HCT116 (cell line): Measurements from ENCODE around the gene NKTR. TPM values are rescaled to one million over a fixed set of nuclear protein-coding genes. Genes with fewer than 3 reads are reported as not detected.

ENCODE experiments used
- ATAC-seq: fragments of 200-7000 bp; cut with Tn5 transposase; 2 replicates; pipeline ENCODE4 v1.9.1; 2020; ENCODE audit warnings: mild to moderate bottlenecking, moderate library complexity
- BruUV-seq: library from RNA; stranded (reverse); fragments of 400-500 nt; replicated peaks from 2 replicates; lab custom pipeline; 2021; lab: Mats Ljungman, UMichigan
- CTCF ChIA-PET: fragments of 300-600 bp; sonication (Branson Sonifier 250); formaldehyde crosslinking; loops from one replicate; lab custom pipeline; 2021; ENCODE audit warnings: antibody characterized with exemption; lab: Charles Lee
- POLR2A ChIA-PET: fragments of 300-600, 350-600 bp; sonication (Branson Sonifier 250); formaldehyde crosslinking; loops from one replicate; lab custom pipeline; 2021; ENCODE audit warnings: antibody characterized with exemption; lab: Charles Lee
- RAD21 ChIA-PET, 2 experiments: fragments of 300-600 bp; sonication (Branson Sonifier 250); formaldehyde crosslinking; loops; one replicate each; lab custom pipeline; 2023; ENCODE audit warnings: low total read pairs in 2 of 2; ENCODE audit not compliant: uncharacterized antibody in 2 of 2, unreplicated experiment in 2 of 2, low non-redundant PET in 1 of 2; lab: Charles Lee
- DNase-seq: peaks from one replicate; pipeline ENCODE4 v3.0.0-alpha.2; 2010; ENCODE audit warnings: low read depth, low spot score
- H2AFZ ChIP-seq: fragments of 200-600 bp; shearing (Covaris generic), sonication (generic); 2 replicates; pipeline ENCODE4 v1.6.1; 2017; ENCODE audit warnings: low read depth, mixed run types, mixed read lengths, antibody characterized with exemption, low read length; ENCODE audit not compliant: poor library complexity, severe bottlenecking
- H3K27ac ChIP-seq: 2 replicates; pipeline ENCODE4 v1.5.1; 2012; ENCODE audit warnings: low read depth, low read length
- H3K27me3 ChIP-seq: fragments of 200-600 bp; sonication (generic); 2 replicates; pipeline ENCODE4 v1.6.1; 2016; ENCODE audit warnings: mixed run types, low read length, mixed read lengths; ENCODE audit not compliant: insufficient read depth
- H3K36me3 ChIP-seq, 2 experiments: fragments of 200-500 bp in 1 of 2; fragments of 200-600 bp in 1 of 2; sonication (Bioruptor generic) in 1 of 2; sonication (generic) in 1 of 2; 2 replicates each; pipeline versions ENCODE4 v1.5.1 to v1.6.1; 2014 to 2016; ENCODE audit warnings: low read length in 2 of 2, inconsistent platforms in 1 of 2, mixed read lengths in 1 of 2, mixed run types in 1 of 2; ENCODE audit not compliant: insufficient read depth in 2 of 2, control insufficient read depth in 1 of 2
- H3K4me1 ChIP-seq, 2 experiments: fragments of 200-600 bp in 1 of 2; sonication (generic) in 1 of 2; 2 replicates each; pipeline versions ENCODE4 v1.5.1 to v1.6.1; 2012 to 2017; ENCODE audit warnings: low read length in 2 of 2, inconsistent platforms in 1 of 2, mild to moderate bottlenecking in 1 of 2, mixed read lengths in 1 of 2, mixed run types in 1 of 2, moderate library complexity in 1 of 2; ENCODE audit not compliant: insufficient read depth in 2 of 2, control insufficient read depth in 1 of 2
- H3K4me2 ChIP-seq: fragments of 200-600 bp; sonication (generic); 2 replicates; pipeline ENCODE4 v1.6.1; 2017; ENCODE audit warnings: mixed run types, low read length, mixed read lengths
- H3K4me3 ChIP-seq, 2 experiments: fragments of 200-600 bp in 1 of 2; sonication (generic) in 1 of 2; replicated peaks in 1 of 2; 2 replicates each; pipeline ENCODE4 v1.5.1; 2011 to 2016; ENCODE audit warnings: low read length in 2 of 2, control low read depth in 1 of 2, low read depth in 1 of 2, mild to moderate bottlenecking in 1 of 2, mixed read lengths in 1 of 2, mixed run types in 1 of 2
- H3K79me2 ChIP-seq: fragments of 200-600 bp; sonication (generic); 2 replicates; pipeline ENCODE4 v1.6.1; 2017; ENCODE audit warnings: mild to moderate bottlenecking, mixed run types, low read length, moderate library complexity, mixed read lengths; ENCODE audit not compliant: insufficient read depth
- H3K9ac ChIP-seq: fragments of 200-600 bp; sonication (generic); 2 replicates; pipeline ENCODE4 v1.6.1; 2016; ENCODE audit warnings: low read length, mixed read lengths
- H3K9me2 ChIP-seq: fragments of 200-600 bp; sonication (generic), shearing (Covaris generic); 2 replicates; pipeline ENCODE4 v1.6.1; 2017; ENCODE audit warnings: mixed run types, mild to moderate bottlenecking, moderate library complexity; ENCODE audit not compliant: insufficient read depth
- H3K9me3 ChIP-seq, 2 experiments: fragments of 200-500 bp in 1 of 2; fragments of 200-600 bp in 1 of 2; sonication (Bioruptor generic) in 1 of 2; sonication (generic) in 1 of 2; 2 replicates each; pipeline ENCODE4 v1.6.1; 2014 to 2017; ENCODE audit warnings: low read length in 2 of 2, mixed read lengths in 2 of 2, inconsistent platforms in 1 of 2, low read depth in 1 of 2, mild to moderate bottlenecking in 1 of 2, mixed run types in 1 of 2, moderate library complexity in 1 of 2; ENCODE audit not compliant: control insufficient read depth in 1 of 2, insufficient read depth in 1 of 2
- H4K20me1 ChIP-seq: fragments of 200-600 bp; sonication (generic), shearing (Covaris generic); 2 replicates; pipeline ENCODE4 v1.6.1; 2017; ENCODE audit warnings: mixed run types, mild to moderate bottlenecking, moderate library complexity; ENCODE audit not compliant: insufficient read depth
- CBX3 ChIP-seq: IDR thresholded peaks from 2 replicates; pipeline ENCODE4 v1.6.1; 2012; ENCODE audit warnings: low read depth
- EGR1 ChIP-seq: IDR thresholded peaks from 2 replicates; pipeline ENCODE4 v1.6.1; 2012; ENCODE audit warnings: low read depth
- ELF1 ChIP-seq: IDR thresholded peaks from 2 replicates; pipeline ENCODE4 v1.6.1; 2012; ENCODE audit warnings: low read depth, borderline replicate concordance
- EZH2 ChIP-seq: fragments of 200-600 bp; sonication (generic); IDR thresholded peaks from 2 replicates; pipeline ENCODE4 v1.6.1; 2017; ENCODE audit warnings: antibody characterized with exemption, mixed run types
- FOSL1 ChIP-seq: IDR thresholded peaks from 2 replicates; pipeline ENCODE4 v1.6.1; 2012; ENCODE audit warnings: low read depth
- JUND ChIP-seq: IDR thresholded peaks from 2 replicates; pipeline ENCODE4 v1.6.1; 2012
- POLR2AphosphoS5 ChIP-seq: IDR thresholded peaks from 2 replicates; pipeline ENCODE4 v1.6.1; 2011; ENCODE audit warnings: mild to moderate bottlenecking, low read depth, low read length, moderate library complexity
- RAD21 ChIP-seq: IDR thresholded peaks from 2 replicates; pipeline ENCODE4 v1.6.1; 2012; ENCODE audit warnings: low read depth, mild to moderate bottlenecking
- SIN3A ChIP-seq: IDR thresholded peaks from 2 replicates; pipeline ENCODE4 v1.6.1; 2012; ENCODE audit warnings: low read depth
- SP1 ChIP-seq: IDR thresholded peaks from 2 replicates; pipeline ENCODE4 v1.6.1; 2012; ENCODE audit warnings: low read depth
- SRF ChIP-seq: IDR thresholded peaks from 2 replicates; pipeline ENCODE4 v1.6.1; 2012; ENCODE audit warnings: low read depth
- TCF7L2 ChIP-seq: IDR thresholded peaks from 2 replicates; pipeline ENCODE4 v1.7.0; 2011; ENCODE audit warnings: borderline replicate concordance, inconsistent platforms; ENCODE audit not compliant: insufficient read depth, insufficient read length; ENCODE audit errors: extremely low read depth
- YY1 ChIP-seq: IDR thresholded peaks from 2 replicates; pipeline ENCODE4 v1.6.1; 2011; ENCODE audit warnings: low read length, low read depth, moderate library complexity, mild to moderate bottlenecking; ENCODE audit not compliant: insufficient replicate concordance; ENCODE audit errors: extremely low read depth
- ZFX ChIP-seq: fragments of 450-650 bp; IDR thresholded peaks from 2 replicates; pipeline ENCODE4 v1.6.1; 2017
- ZNF274 ChIP-seq: fragments of 200-500 bp; sonication (Bioruptor generic); IDR thresholded peaks from 2 replicates; pipeline ENCODE4 v1.6.1; 2014; ENCODE audit warnings: mild to moderate bottlenecking, low read depth, low read length, inconsistent platforms
- intact Hi-C: fragments of 100-400 bp; cut with micrococcal nuclease; formaldehyde crosslinking; loops from 2 replicates; pipeline ENCODE4 v1.10.0; 2022
- total RNA-seq: library from RNA; stranded (reverse); gene quantifications from one replicate; pipeline ENCODE4 v1.2.1, GENCODE V29; 2021; ENCODE audit not compliant: unreplicated experiment
- TF ChIP-seq, protein P1 (sequence below), 3 experiments: fragments of 200-600 bp in 1 of 3; sonication (generic) in 1 of 3; IDR thresholded peaks in 2 of 3; conservative IDR thresholded peaks in 1 of 3; 2 replicates each; pipeline ENCODE4 v1.5.1; 2012 to 2017; ENCODE audit warnings: low read depth in 2 of 3, low read length in 2 of 3, antibody characterized with exemption in 1 of 3, borderline replicate concordance in 1 of 3, control low read depth in 1 of 3, mild to moderate bottlenecking in 1 of 3, mixed read lengths in 1 of 3, mixed run types in 1 of 3, moderate library complexity in 1 of 3; ENCODE audit not compliant: insufficient read depth in 1 of 3
- TF ChIP-seq, protein P2 (sequence below): IDR thresholded peaks from 2 replicates; pipeline ENCODE4 v1.6.1; 2011; ENCODE audit warnings: mild to moderate bottlenecking, low read length, moderate library complexity; ENCODE audit not compliant: insufficient replicate concordance; ENCODE audit errors: extremely low read depth

The NKTR gene
- total RNA-seq, 1 experiment from 2014 or later, result 59.7 TPM

DNA sequence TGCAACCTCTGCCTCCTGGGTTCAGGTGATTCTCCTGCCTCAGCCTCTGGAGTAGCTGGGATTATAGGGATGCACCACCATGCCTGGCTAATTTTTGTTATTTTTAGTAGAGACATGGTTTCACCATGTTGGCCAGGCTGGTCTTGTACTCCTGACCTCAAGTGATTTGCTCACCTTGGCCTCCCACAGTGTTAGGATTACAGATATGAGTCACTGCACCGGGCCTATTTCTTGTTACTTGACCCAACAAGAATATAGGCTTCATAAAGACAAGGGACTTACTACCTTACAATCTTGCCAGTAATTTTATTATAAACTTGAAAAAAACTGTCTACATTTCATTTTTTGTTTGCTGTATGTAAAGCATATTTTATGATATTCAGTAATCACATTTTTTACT lies 31.7 kb downstream of the NKTR start:
- H3K9me2 ChIP-seq, result no peaks in the 10 kb centered on the region
- CTCF ChIA-PET, result no interaction called here
- no peak overlapping the region for H3K4me3 ChIP-seq
- intact Hi-C loops, result no loop called here
- BruUV-seq, result no TSS peak
- no peaks in the 10 kb centered on the region for H4K20me1 ChIP-seq
- DNase-seq, result no peak
- no peak overlapping the region for H3K9ac ChIP-seq
- POLR2A ChIA-PET, result no interaction called here
- no peaks in the 10 kb centered on the region for H3K27me3 ChIP-seq
- no peaks in the 10 kb centered on the region for H3K9me3 ChIP-seq
- no peak overlapping the region for H3K27ac ChIP-seq
- H3K4me2 ChIP-seq, result no peak overlapping the region
- peak; percentile 42; the same call in 1 of the 2 replicates for ATAC-seq
- RAD21 ChIA-PET, result no interaction called here
- no peak overlapping the region for H2AFZ ChIP-seq
- no peaks in the 10 kb centered on the region for H3K79me2 ChIP-seq
- TF ChIP-seq, protein P1, sequence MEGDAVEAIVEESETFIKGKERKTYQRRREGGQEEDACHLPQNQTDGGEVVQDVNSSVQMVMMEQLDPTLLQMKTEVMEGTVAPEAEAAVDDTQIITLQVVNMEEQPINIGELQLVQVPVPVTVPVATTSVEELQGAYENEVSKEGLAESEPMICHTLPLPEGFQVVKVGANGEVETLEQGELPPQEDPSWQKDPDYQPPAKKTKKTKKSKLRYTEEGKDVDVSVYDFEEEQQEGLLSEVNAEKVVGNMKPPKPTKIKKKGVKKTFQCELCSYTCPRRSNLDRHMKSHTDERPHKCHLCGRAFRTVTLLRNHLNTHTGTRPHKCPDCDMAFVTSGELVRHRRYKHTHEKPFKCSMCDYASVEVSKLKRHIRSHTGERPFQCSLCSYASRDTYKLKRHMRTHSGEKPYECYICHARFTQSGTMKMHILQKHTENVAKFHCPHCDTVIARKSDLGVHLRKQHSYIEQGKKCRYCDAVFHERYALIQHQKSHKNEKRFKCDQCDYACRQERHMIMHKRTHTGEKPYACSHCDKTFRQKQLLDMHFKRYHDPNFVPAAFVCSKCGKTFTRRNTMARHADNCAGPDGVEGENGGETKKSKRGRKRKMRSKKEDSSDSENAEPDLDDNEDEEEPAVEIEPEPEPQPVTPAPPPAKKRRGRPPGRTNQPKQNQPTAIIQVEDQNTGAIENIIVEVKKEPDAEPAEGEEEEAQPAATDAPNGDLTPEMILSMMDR (IDR thresholded peaks at IDR 0.05 in 2 of 3, conservative IDR thresholded peaks at IDR 0.05 in 1 of 3; ENCODE audit: borderline replicate concordance in 1 of 3, insufficient read depth in 1 of 3, low read depth in 2 of 3, low read length in 2 of 3), result no peak
- TF ChIP-seq EZH2 (no peak), ELF1 (no peak), ZFX (no peak), RAD21 (no peak), SRF (no peak), JUND (no peak), SP1 (no peak), SIN3A (no peak), EGR1 (no peak), FOSL1 (no peak), POLR2AphosphoS5 (no peak), YY1 (no peak), CBX3 (no peak), TCF7L2 (no peak), ZNF274 (no peak)
- TF ChIP-seq, protein P2, sequence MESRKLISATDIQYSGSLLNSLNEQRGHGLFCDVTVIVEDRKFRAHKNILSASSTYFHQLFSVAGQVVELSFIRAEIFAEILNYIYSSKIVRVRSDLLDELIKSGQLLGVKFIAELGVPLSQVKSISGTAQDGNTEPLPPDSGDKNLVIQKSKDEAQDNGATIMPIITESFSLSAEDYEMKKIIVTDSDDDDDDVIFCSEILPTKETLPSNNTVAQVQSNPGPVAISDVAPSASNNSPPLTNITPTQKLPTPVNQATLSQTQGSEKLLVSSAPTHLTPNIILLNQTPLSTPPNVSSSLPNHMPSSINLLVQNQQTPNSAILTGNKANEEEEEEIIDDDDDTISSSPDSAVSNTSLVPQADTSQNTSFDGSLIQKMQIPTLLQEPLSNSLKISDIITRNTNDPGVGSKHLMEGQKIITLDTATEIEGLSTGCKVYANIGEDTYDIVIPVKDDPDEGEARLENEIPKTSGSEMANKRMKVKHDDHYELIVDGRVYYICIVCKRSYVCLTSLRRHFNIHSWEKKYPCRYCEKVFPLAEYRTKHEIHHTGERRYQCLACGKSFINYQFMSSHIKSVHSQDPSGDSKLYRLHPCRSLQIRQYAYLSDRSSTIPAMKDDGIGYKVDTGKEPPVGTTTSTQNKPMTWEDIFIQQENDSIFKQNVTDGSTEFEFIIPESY, result no peak
- peaks cover 40 to 51% of the 10 kb centered on the region in 2 experiments for H3K36me3 ChIP-seq
- H3K4me1 ChIP-seq, result peaks cover 0 to 6% of the 10 kb centered on the region in 2 experiments; a peak in 1 of 4 replicates
